Medulla oblongata (tissue), 1 donor: ENCODE results near the gene EXPH5.

Experiments used
- DNase-seq: peaks from one replicate; pipeline ENCODE4 v3.0.0-alpha.2; 2015; ENCODE audit errors: extremely low spot score

Gene EXPH5

DNA sequence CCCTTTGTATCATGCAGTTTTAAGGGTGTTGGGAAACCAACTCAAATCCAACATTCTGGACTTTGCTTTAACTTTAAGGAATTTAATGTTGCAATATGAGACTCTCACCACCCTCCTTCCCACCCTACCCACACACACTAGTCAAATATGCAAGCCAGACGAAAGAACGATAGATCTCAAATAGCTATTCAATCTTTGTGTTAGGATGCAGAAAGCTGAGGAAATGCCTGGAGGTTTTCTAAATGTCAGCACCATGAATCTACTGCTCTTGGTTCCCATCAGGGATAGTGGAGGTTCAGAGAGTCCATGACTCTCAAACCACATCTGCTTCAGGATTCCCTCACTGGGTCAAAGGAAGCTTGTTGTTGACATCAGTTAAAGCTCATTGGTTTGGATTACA lies 33.7 kb downstream of the EXPH5 start:
- no peak for DNase-seq

DNA sequence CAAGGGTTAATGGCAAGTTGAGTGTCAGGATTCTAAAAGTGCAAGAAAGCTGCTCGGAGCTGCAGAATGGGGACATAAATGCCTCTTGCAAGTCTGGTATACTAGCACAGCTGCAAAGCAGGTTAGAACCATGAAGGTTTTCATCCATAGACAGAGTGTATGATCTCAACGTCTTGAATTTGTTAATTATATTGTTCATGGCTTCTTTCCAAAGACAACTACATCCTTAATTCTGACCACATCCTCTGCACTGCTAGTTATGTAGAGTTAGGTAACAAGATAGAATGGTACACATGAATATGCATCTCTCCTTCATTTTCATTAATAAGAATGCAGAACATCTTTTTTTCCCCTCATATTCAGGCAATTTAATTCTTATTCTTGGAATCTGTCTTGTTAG lies 34.2 kb downstream of the EXPH5 start:
- no peak for DNase-seq

DNA sequence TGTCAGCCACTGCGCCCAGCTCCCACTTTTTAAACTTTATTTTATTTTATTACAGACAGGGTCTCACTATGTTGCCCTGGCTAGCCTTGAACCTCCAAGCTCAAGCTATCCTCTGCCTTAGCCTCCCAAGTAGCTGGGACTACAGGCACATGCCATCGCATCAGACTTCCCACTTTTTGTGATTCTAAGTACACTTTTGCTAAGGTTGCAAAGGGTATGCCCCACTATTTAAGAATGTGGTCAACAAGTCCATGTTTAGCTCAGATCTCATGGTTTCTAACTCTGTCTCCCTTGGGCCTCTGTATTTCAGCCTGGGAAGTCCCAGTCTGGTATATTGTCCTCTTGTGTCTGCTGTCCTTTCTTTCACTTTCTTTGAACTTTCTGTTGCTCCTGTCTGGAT lies 35.3 kb downstream of the EXPH5 start:
- no peak for DNase-seq

DNA sequence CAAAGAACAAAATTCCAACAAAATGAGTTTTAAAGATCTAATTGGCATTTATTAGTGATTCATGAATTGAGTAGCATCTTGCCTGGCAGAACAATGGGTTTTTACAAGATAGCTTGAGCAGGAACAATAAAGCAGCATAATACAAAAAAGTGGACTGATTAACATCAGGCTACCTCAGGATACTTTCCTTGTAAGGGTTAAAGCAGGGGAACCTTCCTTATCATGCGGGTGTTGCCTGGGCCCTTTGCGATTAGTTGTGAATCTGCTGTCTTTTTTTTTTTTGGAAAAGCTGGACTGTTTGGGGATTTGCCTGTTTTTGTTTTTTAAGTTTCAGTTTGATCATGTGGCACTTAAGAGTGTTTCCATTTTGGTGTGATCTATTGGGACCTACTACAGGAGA lies 37.5 kb downstream of the EXPH5 start:
- DNase-seq: no peak

DNA sequence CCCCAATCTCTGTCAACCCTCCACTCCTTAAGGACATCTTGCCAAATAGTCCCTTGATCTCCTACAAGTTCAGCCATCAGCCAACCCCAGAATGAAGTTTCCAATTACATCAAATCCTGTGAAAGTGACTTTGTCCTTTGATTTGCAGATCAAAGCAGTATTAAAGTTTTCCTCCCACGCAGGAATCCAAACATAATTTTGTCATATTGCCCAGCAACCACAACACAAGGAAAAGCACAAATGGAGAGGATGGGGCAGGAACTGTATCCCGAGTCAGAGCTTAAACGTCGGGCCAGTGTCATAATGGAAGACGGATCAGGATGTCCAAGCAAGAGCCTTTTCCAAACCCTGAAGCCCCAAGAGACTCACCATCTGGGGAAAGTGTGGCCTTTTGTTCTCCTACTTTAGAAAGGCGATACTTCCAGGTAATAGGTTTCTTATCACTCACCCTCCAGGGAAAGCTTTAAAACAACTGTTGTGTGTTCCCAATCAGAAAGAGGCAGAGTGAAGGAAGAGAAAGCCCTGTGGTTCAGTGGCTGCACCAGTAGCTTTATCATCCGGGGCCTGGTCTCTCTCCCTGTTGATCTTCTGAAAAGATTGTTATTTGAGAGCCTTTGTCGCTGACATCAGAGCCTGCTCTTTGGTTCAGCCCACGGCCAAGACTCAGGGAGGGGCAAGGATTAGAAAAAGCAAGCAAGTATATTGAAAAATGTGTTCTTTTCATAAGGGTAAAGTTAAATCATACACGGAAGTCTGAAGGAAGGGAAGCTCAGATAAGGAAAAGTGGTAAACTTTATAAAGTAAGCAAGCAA lies 41.7 kb downstream of the EXPH5 start:
- DNase-seq: no peak

DNA sequence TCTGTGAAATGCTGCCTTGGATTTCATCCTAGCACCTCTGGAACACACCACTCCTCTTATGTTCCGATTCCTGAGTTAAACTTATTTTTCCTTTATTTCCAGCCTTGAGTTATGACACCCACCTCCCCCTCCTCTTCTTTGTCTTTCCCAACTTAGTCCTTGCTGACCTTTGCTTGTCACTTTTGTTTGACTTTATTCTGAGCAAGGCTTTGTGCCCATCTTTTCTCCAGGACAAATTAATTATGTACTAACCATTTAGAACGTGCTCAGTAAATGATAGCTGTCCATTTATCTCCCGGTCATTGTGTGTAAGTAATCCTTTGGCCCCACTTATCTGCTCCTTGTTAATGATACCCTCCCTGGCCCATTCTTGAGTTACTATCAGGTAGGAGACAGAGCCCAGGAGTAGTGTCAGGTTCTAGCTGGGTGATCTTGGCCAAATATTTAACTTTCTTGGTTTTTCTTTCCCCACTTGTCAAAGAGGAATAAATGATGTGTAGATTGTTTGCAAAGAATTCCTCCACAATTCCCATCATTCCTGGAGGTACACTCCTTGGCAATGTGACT lies 44.2 kb downstream of the EXPH5 start:
- no peak for DNase-seq

DNA sequence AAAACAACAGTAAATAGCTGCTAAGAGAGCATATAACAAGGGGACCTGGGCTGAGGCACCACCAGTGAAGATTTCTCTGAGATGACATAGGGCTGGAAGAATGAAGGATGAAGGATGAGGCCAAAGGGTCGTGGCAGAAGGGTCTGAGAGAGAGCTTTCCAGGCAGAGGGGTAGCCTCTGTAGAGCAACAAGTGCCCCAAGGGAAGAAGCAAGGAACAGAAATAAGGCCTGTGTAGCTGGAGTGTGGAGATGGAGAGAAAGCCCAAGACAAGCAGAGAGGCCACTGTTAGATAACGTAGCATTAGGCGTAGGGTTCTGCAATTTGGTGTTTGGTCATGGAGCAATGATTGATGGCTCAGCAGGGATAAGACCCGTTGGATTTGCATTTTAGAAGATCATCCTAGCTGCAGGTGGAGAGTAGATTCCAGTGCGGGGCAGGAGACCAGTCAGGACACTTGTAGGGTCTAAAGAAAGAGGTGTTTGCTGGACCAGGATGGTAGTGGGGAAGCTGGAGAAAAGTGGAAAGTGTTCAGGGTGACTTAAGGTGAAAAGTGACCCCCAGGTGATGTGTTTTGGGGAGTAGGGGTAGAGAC lies 47.6 kb downstream of the EXPH5 start:
- DNase-seq: no peak

DNA sequence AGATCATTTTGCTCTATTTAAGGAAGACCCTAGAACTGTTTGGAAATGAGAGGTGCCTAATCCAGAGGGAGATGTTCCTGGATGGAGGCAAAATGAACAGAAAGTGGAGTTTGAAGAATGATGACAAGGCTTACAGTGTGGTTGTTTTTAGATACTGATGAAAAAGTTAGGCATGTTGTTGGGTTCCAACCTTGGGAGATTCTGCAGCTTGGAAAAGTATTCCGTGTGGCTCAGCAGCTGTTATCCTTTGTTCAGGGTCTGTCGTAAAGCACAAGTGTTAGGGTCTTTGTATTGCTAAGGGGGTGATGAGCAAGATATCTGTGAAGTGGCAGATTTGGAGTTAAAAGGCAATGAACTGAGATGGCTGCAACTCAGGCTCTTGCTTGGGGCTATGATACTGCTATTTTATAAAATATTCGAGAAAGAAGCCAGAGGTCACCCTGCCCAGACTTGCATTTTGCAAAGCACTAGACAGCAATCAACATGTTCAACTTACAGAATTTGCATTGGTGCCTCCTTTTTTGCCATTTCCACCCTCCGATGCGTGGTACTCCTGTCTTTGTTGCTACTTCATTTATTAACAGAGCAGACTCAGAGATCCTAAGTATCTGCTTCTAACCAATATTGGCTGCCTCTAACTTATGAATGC lies 50.1 kb downstream of the EXPH5 start:
- no peak for DNase-seq

DNA sequence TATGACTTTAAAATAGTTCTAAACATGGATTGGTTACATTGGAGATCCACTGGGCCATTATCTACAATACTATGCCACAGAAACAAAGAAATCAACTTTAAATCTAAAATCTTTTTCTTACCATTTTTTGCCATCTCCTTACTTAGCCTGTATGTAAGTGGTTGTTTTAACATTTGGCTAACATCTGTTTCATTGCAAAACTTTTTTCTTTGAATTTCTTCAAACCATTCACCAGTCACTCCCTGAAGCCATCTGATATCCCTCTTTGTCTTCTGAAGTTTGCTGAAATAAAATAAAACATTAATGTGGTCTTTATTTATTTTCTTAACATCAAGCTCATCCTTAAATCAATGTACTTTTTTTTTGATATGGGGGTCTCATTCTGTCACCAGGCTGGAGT lies 52.0 kb downstream of the EXPH5 start:
- DNase-seq: no peak

DNA sequence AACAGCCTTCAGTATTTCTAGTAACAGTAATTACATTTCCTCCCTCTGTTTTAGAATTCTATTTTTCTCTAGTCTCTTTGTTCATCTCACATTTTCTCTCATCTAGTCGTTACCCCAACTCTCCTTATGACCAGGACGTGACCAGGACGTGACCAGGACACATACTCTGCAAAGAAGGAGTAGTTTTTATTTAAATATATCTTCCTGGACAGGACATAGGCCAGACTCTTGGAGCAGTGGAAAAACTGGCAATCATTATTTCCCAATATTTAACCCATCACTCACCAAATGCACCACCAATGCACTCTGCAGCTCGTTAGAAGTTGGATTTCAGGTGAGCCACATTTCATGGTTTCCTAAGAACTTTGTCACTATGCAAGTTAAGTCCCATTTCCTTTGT lies 55.1 kb downstream of the EXPH5 start:
- DNase-seq: no peak

DNA sequence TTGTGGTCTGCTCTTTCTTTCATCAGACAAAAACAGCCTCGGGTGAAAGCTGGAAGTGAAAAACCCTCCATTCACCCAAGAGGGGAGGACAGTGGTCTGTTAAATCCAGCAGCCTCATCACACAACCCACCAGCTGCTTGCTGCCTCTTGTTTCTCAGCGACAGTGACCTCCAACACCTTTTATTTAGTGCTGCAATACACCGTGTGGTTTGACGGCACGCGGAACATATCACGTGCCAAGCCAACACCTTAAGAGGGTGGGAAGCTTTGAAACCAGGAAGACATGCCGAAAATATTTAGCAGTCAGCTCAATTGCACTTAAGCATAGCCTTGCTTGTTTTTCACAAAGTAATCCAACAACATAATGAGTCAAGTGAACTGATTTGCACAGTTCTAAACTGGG lies 55.5 kb downstream of the EXPH5 start:
- DNase-seq: no peak

DNA sequence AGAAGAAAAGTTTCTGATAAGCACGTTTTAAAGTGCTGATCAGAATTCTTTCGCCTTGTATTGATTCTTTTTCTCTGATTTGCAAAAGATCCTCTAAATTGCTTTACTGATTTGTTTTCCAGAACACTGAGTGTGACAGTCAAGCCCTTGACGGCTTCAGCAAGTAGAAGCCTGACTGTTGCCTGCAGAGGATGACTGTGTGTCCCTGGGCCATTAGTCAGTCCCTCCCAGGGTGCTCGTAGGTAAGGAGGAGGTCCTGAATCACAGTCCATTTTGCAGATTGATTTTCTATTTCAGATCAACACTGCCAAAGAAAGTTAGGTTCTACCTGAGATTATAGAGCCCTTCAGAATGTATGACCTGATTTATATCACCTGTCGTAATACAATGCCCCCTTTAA lies 56.8 kb downstream of the EXPH5 start:
- no peak for DNase-seq

DNA sequence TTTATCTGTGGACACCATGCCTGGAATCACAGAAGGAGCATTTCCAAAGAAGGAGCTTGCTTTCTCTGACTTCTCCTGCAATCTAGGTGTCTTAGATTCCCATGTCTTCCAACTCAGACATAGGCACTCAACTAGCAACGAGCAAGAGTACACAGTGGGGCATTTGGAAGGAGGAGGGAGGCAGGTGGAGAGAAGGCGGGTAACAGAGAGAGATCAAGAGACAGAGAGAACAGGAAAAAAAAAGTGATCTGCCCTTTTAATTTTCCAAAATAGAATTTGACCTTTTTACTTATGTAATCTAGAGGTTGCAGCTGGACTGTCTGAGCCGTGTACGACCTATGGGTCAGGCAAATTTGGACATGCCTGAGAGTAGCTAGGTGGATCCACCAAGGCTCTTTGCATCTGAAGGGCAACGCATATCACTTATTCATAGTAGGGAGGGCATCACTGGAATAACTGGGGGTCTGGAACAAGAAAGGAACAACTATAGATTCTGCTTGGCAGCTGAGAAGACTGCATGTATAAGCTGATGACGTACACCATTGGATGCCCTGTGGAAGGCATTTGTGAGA lies 58.1 kb downstream of the EXPH5 start:
- no peak for DNase-seq

DNA sequence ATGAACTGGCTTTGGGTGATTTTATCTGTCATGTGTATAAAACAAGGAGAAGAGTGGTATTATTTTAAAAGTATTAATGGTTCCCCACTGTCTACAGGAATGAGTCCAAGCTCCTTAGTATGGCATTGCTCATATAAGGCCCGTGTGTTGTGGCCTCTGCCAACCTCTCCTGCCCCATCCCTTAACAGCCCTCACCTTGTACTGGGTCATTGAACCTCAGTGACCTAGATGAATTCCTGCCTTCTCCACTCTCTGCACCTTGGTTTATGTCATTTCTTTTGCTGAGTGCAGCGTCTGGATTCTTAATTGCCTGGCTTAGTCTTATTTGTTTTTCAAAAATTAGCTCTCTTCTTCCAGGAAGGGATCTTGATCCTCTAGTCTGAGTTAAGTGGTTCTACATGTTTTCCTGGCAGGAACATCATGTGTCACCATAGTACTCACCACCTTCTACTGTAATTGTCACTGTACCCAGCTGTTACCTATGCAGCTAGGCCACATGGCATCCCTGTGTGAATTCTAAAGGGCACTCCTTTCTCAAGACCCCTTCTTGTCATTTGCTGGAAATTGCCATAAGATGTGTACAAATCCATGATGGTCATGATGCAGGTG lies 59.2 kb downstream of the EXPH5 start:
- DNase-seq: no peak

DNA sequence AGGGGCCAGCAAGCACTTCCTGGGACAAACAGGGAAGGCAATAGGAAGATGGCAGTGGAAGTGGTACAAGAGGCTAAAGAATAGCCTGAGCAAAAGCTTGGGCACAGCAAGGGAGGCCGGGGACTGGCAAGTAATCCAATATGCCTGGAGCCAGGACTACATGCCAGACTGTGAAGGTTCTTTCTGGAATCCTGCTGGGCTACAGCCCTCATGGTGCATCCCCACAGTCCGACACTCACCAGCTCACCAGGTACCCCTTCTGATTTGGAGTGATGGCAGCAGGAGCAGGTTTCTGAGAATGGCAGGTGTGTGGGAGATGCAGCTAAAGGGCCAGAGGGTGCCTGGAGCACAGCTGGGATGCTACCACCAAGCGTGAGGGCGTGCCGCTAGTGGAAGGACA lies 63.1 kb downstream of the EXPH5 start:
- DNase-seq: no peak

DNA sequence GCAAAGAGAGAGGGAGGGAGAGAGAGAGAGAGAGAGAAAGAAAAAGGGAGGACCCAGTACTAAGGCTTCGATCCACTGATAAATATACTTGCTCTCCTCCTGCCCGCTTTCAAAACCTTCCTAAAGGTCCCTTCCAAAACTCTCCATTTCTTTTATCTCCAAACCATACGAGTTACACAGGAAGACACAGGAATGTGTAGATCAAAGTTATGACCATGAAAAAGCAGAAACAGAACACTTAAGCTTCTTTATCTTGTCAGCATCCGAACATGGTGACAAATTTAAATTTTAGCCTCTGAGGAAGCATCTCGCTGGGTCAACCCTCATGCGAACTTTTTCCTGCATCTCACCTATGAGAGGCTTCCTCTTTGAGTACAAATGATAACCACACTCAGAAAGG lies 66.2 kb downstream of the EXPH5 start:
- no peak for DNase-seq

DNA sequence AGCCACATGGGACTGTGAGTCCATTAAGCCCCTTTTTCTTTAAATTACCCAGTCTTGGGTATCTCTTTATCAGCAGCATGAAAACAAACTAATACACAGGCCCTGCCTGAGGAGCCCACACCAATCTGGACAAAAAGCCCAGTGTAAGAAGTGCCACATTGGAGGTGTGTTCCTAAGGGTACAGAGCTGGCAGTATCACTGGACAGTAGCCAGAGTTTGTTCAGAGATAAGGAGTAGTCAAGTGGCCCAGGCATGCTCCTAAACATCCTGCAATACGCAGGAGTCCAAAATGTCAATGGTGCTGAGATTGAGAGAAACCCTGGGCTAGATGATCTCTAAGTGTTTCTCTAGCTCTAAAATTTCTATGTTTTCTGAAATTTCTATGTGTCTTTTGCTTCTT lies 68.4 kb downstream of the EXPH5 start:
- DNase-seq: no peak

DNA sequence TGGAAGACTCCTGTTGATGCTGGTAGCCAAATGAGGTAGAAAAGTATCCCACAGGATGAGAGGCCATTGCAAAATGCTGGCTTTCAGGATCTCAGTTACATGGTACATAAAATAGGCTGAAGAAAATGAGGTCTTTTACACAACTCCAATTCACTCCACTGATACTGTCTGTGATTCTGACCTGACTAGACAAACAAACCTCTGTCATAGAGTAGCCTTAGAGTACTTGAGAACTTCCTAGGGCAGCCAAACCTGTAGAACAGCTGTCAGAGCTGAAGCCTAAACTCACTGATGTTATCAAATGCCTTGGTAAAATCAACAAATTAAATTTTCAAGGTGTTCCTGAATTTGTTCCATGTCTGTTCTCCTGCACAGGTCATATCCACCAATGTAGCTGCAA lies 69.1 kb downstream of the EXPH5 start:
- no peak for DNase-seq

DNA sequence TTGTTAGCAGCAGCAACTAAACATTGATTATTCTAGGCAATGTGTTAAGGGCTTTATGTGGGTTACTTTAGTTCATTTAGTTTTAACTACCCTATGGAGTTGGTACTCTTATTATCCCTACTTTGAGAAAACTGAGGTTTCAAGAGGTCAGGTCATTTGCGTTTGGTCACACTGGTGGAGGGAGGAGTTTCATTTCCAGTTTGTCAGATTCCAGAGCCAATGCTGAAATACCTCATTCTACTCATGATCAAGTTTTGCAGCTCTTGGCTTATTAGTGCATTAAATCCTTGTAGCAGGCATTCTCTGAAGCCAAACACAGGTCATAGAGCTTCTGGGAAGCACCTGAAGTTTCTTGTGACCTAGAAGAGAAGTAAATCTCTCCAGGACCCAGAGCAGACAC lies 71.2 kb downstream of the EXPH5 start:
- DNase-seq: no peak

DNA sequence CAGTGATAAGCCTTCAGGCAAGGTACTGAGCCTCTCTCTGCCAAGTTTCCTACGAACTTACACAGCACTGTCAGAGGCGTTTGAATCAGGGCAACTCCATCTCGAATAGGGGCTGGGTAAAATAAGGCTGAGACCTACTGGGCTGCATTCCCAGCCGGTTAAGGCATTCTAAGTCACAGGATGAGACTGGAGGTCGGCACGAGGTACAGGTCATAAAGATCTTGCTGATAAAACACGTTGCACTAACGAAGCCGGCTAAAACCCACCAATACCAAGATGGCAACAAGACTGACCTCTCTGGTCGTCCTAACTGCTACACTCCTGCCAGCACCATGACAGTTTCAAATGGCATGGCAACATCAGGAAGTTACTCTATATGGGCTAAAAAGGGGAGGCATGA lies 75.0 kb downstream of the EXPH5 start:
- DNase-seq: no peak

DNA sequence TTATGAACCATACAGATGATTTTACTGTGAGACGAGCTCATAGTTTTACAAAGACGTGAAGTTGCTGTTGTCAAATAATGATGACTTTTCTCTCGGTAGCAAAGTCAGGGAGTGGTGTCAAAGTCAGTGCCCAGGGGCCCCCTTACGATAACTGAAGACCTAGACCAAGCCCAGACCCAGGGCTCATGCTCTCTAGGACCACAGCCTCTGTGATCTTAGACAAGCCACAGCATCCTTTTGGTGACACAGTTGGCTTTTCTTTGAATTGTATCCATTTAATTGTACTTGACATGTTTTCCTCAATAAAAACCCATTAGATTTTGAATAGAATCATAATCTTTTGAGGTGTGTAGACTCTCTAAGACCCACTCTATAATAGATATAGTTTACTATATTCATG lies 77.4 kb downstream of the EXPH5 start:
- DNase-seq: no peak

DNA sequence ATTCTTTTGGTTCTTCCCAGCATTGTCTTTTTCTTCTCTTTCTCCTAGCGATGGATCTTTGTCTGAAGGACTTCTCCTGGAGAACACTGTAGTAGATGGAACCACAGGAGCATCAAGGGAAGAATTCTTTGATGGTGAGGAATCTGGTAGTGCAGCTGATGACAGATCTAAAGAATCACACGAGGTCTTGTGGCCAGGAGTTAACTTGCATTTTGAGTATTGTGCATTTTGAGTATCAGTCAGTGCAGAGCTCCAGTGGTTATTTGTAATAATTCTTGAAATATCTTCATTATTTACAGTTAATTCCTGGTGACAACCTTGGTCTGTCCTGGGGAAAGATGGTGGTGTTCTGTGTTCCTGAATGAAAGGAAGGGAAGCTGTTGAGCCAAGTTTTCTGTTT lies 80.9 kb downstream of the EXPH5 start:
- DNase-seq: no peak
